GM18873 (cell line): ENCODE results near the gene ADRB2.
A peak's percentile ranks its signal among the peaks of the same experiment; 100 is the strongest.

Experiments used
- ATAC-seq: cut with Tn5 transposase; IDR thresholded peaks from one replicate; pipeline ENCODE4 v1.9.1; 2021; ENCODE audit warnings: mild to moderate bottlenecking, moderate library complexity, moderate number of reproducible peaks; ENCODE audit not compliant: unreplicated experiment, low FRiP score

Gene ADRB2

GRCh38 chr5:148804393-148804792 is 22.0 kb upstream of the ADRB2 start:
- no peak for ATAC-seq

GRCh38 chr5:148805326-148806290 is 20.8 kb upstream of the ADRB2 start:
- ATAC-seq, result peak; percentile 30

- ATAC-seq, result no peak
Measured at GRCh38 chr5:148806520-148806931, 19.9 kb upstream of the ADRB2 start.

GRCh38 chr5:148807851-148808250 is 18.6 kb upstream of the ADRB2 start:
- ATAC-seq, result no peak

GRCh38 chr5:148808864-148809642 is 17.4 kb upstream of the ADRB2 start:
- ATAC-seq, result peak; percentile 79

GRCh38 chr5:148809781-148810524 is 16.5 kb upstream of the ADRB2 start:
- ATAC-seq, result no peak

GRCh38 chr5:148810823-148811222 is 15.6 kb upstream of the ADRB2 start:
- ATAC-seq, result no peak

- ATAC-seq, result no peak
Measured at GRCh38 chr5:148811756-148812155, 14.7 kb upstream of the ADRB2 start.

- no peak for ATAC-seq
Measured at GRCh38 chr5:148815086-148815485, 11.3 kb upstream of the ADRB2 start.

GRCh38 chr5:148815578-148815977 is 10.8 kb upstream of the ADRB2 start:
- ATAC-seq, result no peak

- no peak for ATAC-seq
Measured at GRCh38 chr5:148816357-148816756, 10.1 kb upstream of the ADRB2 start.

- ATAC-seq, result no peak
Measured at GRCh38 chr5:148816782-148817181, 9.6 kb upstream of the ADRB2 start.

GRCh38 chr5:148817606-148818005 is 8.8 kb upstream of the ADRB2 start:
- no peak for ATAC-seq

GRCh38 chr5:148820461-148821395 is 5.7 kb upstream of the ADRB2 start:
- no peak for ATAC-seq

GRCh38 chr5:148823871-148824270 is 2.5 kb upstream of the ADRB2 start:
- ATAC-seq, result no peak

- ATAC-seq, result no peak
Measured at GRCh38 chr5:148825716-148826052, 727 bp upstream of the ADRB2 start.

GRCh38 chr5:148826739-148827070 is 294 bp downstream of the ADRB2 start:
- no peak for ATAC-seq

GRCh38 chr5:148827723-148828122 is 1.3 kb downstream of the ADRB2 start:
- ATAC-seq, result no peak

- no peak for ATAC-seq
Measured at GRCh38 chr5:148828511-148829247, 2.3 kb downstream of the ADRB2 start.
